ENCODE data around the gene SLC25A29. TPM values are rescaled to one million over a fixed set of nuclear protein-coding genes. Genes with fewer than 3 reads are reported as not detected.

Gene SLC25A29
- total and polyA plus RNA-seq, 2 of the 4 experiments (the other 2 are of a cell fraction): 6.5 to 37.7 TPM

DNA sequence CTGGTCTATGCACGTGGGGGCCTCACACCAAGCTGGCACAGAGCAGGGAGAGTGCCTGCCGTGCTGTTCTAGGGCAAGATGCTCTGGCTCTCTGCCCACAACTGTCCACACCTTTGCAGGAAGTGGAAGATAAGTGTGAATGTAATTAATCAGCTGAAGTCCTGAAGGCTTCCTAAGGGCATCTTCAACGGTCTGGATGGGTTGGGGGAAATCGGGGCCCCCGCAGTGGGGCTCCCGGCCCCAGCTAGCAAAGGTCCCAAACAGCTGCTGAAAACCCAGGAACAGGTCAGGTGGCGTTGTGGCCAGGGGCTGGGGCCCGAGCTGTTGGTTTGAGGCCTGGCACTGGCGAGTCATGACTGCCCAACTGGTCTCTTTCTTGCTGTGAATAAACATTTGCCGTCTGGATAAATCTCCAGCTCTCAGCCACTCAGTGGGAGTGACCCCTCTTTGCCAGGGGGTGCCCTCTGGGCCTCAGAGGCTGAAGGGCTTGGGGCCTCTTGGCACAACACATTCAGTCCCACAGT is 6.7 kb upstream of the SLC25A29 start:
- intact Hi-C loops (cut with micrococcal nuclease) (no loop called here), dilution Hi-C loops (cut with HindIII; ENCODE audit: low sequenced_read_pairs, unreplicated experiment) (no loop called here), in situ Hi-C loops (cut with MboI; ENCODE audit: low sequenced_read_pairs) (no loop called here)
- peaks cover 4 to 5% of the 10 kb centered on the region in 2 experiments; a peak in 3 of 4 replicates for H3K79me1 ChIP-seq (ENCODE audit: low read depth in 1 of 2, low read length in 2 of 2)
- no peaks in the 10 kb centered on the region for H3K9me1 ChIP-seq (ENCODE audit: insufficient read depth, low read length)
- H4K20me1 ChIP-seq (ENCODE audit: insufficient read depth, low read length): no peaks in the 10 kb centered on the region
- H2BK120ac ChIP-seq (ENCODE audit: low read depth, low read length): no peak overlapping the region
- no peak overlapping the region for H3K4me3 ChIP-seq (ENCODE audit: insufficient read depth, low read depth, low read length)
- no peak overlapping the region for H3K27ac ChIP-seq (ENCODE audit: insufficient read depth, low read length)
- H3K27me3 ChIP-seq (ENCODE audit: control insufficient read depth, insufficient read depth, low read length): no peaks in the 10 kb centered on the region
- no peak overlapping the region for H3K56ac ChIP-seq (ENCODE audit: extremely low read depth, insufficient read depth, low read length)
- no peak overlapping the region; the same call in 1 of the 2 replicates for H3K23ac ChIP-seq (ENCODE audit: low read depth, low read length)
- no peak overlapping the region for H2AFZ ChIP-seq (replicated peaks; ENCODE audit: low read length, poor library complexity)
- H4K5ac ChIP-seq (ENCODE audit: low read depth, low read length): no peak overlapping the region
- H2BK20ac ChIP-seq (ENCODE audit: low read depth, low read length): no peak overlapping the region
- H3K9ac ChIP-seq (ENCODE audit: low read depth, low read length): no peak overlapping the region
- no peak overlapping the region for H3K4ac ChIP-seq (ENCODE audit: low read depth, low read length)
- no peak overlapping the region for H2BK15ac ChIP-seq (ENCODE audit: low read depth, low read length)
- H2AK5ac ChIP-seq (ENCODE audit: low read depth, low read length): no peak overlapping the region
- no peak overlapping the region for H3K18ac ChIP-seq (ENCODE audit: low read depth, low read length)
- H2AK9ac ChIP-seq (replicated peaks; ENCODE audit: low read depth, low read length, poor library complexity): peak overlapping the region; percentile 55
- no peak overlapping the region for H4K8ac ChIP-seq (ENCODE audit: low read depth in 2 of 2, low read length in 2 of 2)
- peaks cover 8% of the 10 kb centered on the region; the same call in 1 of the 2 replicates for H3K4me1 ChIP-seq (ENCODE audit: control insufficient read depth, insufficient read depth, low read length)
- H3K4me2 ChIP-seq (ENCODE audit: low read depth, low read length): no peak overlapping the region
- ATAC-seq (ENCODE audit: low read depth) (peak; percentile 38; the same call in 1 of the 2 replicates), DNase-seq (no peak)
- 48% methylated on average over 7 of the region's 10 CpGs; no CpG with 5 or more reads in 1 of the 2 experiments for WGBS, 2 experiments (ENCODE audit: extremely low coverage in 2 of 2, insufficient read length in 1 of 2)
- H4K91ac ChIP-seq (ENCODE audit: insufficient read depth, low read depth, low read length): no peak overlapping the region
- ChIA-PET CTCF (interaction anchor here (1.5 kb wide), 1 partner anchor 60 kb away, joined by 4 read pairs; no protein-coding TSS in a partner anchor), POLR2A (ENCODE audit: unreplicated experiment) (no interaction called here)
- no peak overlapping the region for H3K14ac ChIP-seq (replicated peaks; ENCODE audit: low read depth, low read length)
- H3K9me3 ChIP-seq (ENCODE audit: control insufficient read depth, insufficient read depth, low read length): no peaks in the 10 kb centered on the region
- H2BK5ac ChIP-seq (ENCODE audit: low read depth, low read length, poor library complexity, severe bottlenecking): no peak overlapping the region
- H3K36me3 ChIP-seq (ENCODE audit: control insufficient read depth, insufficient read depth, low read length): no peaks in the 10 kb centered on the region
- no TSS peak for BruUV-seq (replicated peaks)
- no peak for TF ChIP-seq MAZ (IDR thresholded peaks at IDR 0.05; ENCODE audit: borderline replicate concordance, low read depth, low read length)
- no peak for TF ChIP-seq FOS (IDR thresholded peaks at IDR 0.05; ENCODE audit: low read depth, low read length)
- TF ChIP-seq, protein P1, sequence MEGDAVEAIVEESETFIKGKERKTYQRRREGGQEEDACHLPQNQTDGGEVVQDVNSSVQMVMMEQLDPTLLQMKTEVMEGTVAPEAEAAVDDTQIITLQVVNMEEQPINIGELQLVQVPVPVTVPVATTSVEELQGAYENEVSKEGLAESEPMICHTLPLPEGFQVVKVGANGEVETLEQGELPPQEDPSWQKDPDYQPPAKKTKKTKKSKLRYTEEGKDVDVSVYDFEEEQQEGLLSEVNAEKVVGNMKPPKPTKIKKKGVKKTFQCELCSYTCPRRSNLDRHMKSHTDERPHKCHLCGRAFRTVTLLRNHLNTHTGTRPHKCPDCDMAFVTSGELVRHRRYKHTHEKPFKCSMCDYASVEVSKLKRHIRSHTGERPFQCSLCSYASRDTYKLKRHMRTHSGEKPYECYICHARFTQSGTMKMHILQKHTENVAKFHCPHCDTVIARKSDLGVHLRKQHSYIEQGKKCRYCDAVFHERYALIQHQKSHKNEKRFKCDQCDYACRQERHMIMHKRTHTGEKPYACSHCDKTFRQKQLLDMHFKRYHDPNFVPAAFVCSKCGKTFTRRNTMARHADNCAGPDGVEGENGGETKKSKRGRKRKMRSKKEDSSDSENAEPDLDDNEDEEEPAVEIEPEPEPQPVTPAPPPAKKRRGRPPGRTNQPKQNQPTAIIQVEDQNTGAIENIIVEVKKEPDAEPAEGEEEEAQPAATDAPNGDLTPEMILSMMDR (conservative IDR thresholded peaks at IDR 0.05; ENCODE audit: low read depth, low read length): no peak
- no peak for TF ChIP-seq RFX5 (IDR thresholded peaks at IDR 0.05; ENCODE audit: low read depth, low read length)
- no peak for TF ChIP-seq CHD1 (IDR thresholded peaks at IDR 0.05; ENCODE audit: low read depth, low read length)
- no peak for TF ChIP-seq RCOR1 (IDR thresholded peaks at IDR 0.05; ENCODE audit: insufficient replicate concordance, low read length)
- TF ChIP-seq, protein P2, sequence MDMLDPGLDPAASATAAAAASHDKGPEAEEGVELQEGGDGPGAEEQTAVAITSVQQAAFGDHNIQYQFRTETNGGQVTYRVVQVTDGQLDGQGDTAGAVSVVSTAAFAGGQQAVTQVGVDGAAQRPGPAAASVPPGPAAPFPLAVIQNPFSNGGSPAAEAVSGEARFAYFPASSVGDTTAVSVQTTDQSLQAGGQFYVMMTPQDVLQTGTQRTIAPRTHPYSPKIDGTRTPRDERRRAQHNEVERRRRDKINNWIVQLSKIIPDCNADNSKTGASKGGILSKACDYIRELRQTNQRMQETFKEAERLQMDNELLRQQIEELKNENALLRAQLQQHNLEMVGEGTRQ (IDR thresholded peaks at IDR 0.05; ENCODE audit: low read depth, low read length): no peak
- TF ChIP-seq SMC3 (IDR thresholded peaks at IDR 0.05; ENCODE audit: low read depth, low read length): no peak
- TF ChIP-seq, protein P3, sequence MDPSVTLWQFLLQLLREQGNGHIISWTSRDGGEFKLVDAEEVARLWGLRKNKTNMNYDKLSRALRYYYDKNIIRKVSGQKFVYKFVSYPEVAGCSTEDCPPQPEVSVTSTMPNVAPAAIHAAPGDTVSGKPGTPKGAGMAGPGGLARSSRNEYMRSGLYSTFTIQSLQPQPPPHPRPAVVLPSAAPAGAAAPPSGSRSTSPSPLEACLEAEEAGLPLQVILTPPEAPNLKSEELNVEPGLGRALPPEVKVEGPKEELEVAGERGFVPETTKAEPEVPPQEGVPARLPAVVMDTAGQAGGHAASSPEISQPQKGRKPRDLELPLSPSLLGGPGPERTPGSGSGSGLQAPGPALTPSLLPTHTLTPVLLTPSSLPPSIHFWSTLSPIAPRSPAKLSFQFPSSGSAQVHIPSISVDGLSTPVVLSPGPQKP (IDR thresholded peaks at IDR 0.05; ENCODE audit: borderline replicate concordance, low read depth, low read length): no peak
- no peak for TF ChIP-seq CEBPB (IDR thresholded peaks at IDR 0.05; ENCODE audit: low read depth, low read length)
- no peak for TF ChIP-seq NFE2L2 (IDR thresholded peaks at IDR 0.05; ENCODE audit: low read depth, low read length)
- no peak for TF ChIP-seq MXI1 (IDR thresholded peaks at IDR 0.05; ENCODE audit: borderline replicate concordance, low read depth, low read length)
- no peak for TF ChIP-seq BHLHE40 (IDR thresholded peaks at IDR 0.05; ENCODE audit: low read depth, low read length)

Measured in IMR-90 (cell line).